Mesenchymal stem cell (in vitro differentiated cells and primary cell): ENCODE results near the gene SLIT3.

ENCODE experiments used
- DNase-seq: peaks from one replicate; pipeline ENCODE4 v3.0.0-alpha.2; 2013
- H2AFZ ChIP-seq: one replicate; pipeline ENCODE4 v1.6.1; 2013; ENCODE audit warnings: low read depth, mild to moderate bottlenecking, control low read depth, inconsistent platforms, low read length, moderate library complexity
- H2AK5ac ChIP-seq: 2 replicates; pipeline ENCODE4 v1.6.1; 2013; ENCODE audit warnings: low read length, moderate library complexity, mild to moderate bottlenecking, inconsistent platforms; ENCODE audit not compliant: severe bottlenecking
- H2BK120ac ChIP-seq: one replicate; pipeline ENCODE4 v1.6.1; 2013; ENCODE audit warnings: low read depth, mild to moderate bottlenecking, inconsistent platforms, low read length, moderate library complexity
- H2BK12ac ChIP-seq, 2 experiments: one replicate each; pipeline ENCODE4 v1.6.1; 2013; ENCODE audit warnings: inconsistent platforms in 2 of 2, low read length in 2 of 2, mild to moderate bottlenecking in 2 of 2, moderate library complexity in 2 of 2, control low read depth in 1 of 2
- H2BK15ac ChIP-seq: one replicate; pipeline ENCODE4 v1.6.1; 2013; ENCODE audit warnings: mild to moderate bottlenecking, low read depth, inconsistent platforms; ENCODE audit not compliant: poor library complexity, severe bottlenecking
- H2BK5ac ChIP-seq: 2 replicates; pipeline ENCODE4 v1.6.1; 2013; ENCODE audit warnings: low read depth, mild to moderate bottlenecking, low read length, control low read depth, inconsistent platforms; ENCODE audit not compliant: poor library complexity, severe bottlenecking
- H3K14ac ChIP-seq, 2 experiments: one replicate each; pipeline ENCODE4 v1.6.1; 2013; ENCODE audit warnings: inconsistent platforms in 2 of 2, low read length in 2 of 2, control low read depth in 1 of 2, mild to moderate bottlenecking in 1 of 2, moderate library complexity in 1 of 2
- H3K18ac ChIP-seq, 2 experiments: one replicate each; pipeline ENCODE4 v1.6.1; 2013; ENCODE audit warnings: inconsistent platforms in 2 of 2, low read length in 2 of 2, control low read depth in 1 of 2, low read depth in 1 of 2, mild to moderate bottlenecking in 1 of 2
- H3K23ac ChIP-seq, 2 experiments: one replicate each; pipeline ENCODE4 v1.6.1; 2013; ENCODE audit warnings: inconsistent platforms in 2 of 2, low read length in 2 of 2, mild to moderate bottlenecking in 2 of 2, moderate library complexity in 2 of 2, control low read depth in 1 of 2
- H3K27ac ChIP-seq: 2 replicates; pipeline ENCODE4 v1.5.1; 2013; ENCODE audit warnings: mild to moderate bottlenecking, moderate library complexity, low read length, control low read depth, inconsistent platforms; ENCODE audit not compliant: poor library complexity, severe bottlenecking
- H3K27me3 ChIP-seq, 2 experiments: 2 replicates each; pipeline versions ENCODE4 v1.6.1 to v1.7.0; 2013; ENCODE audit warnings: low read length in 2 of 2, mild to moderate bottlenecking in 2 of 2, moderate library complexity in 2 of 2, control low read depth in 1 of 2, inconsistent platforms in 1 of 2; ENCODE audit not compliant: control insufficient read depth in 1 of 2, insufficient read depth in 1 of 2
- H3K36me3 ChIP-seq, 2 experiments: 2 replicates each; pipeline versions ENCODE4 v1.6.1 to v1.7.0; 2013; ENCODE audit warnings: low read length in 2 of 2, control low read depth in 1 of 2, inconsistent platforms in 1 of 2, low read depth in 1 of 2, mild to moderate bottlenecking in 1 of 2; ENCODE audit not compliant: insufficient read depth in 2 of 2, control insufficient read depth in 1 of 2
- H3K4ac ChIP-seq, 2 experiments: one replicate each; pipeline ENCODE4 v1.6.1; 2013; ENCODE audit warnings: inconsistent platforms in 2 of 2, low read length in 2 of 2, mild to moderate bottlenecking in 2 of 2, moderate library complexity in 2 of 2, control low read depth in 1 of 2, low read depth in 1 of 2
- H3K4me1 ChIP-seq: 2 replicates; pipeline ENCODE4 v1.6.1; 2013; ENCODE audit warnings: low read depth, low read length, control low read depth; ENCODE audit not compliant: control insufficient read depth, insufficient read depth
- H3K4me2 ChIP-seq: 2 replicates; pipeline ENCODE4 v1.6.1; 2013; ENCODE audit warnings: low read length, mild to moderate bottlenecking, inconsistent platforms; ENCODE audit not compliant: poor library complexity, severe bottlenecking
- H3K4me3 ChIP-seq, 2 experiments: 2 replicates each; pipeline versions ENCODE4 v1.5.1 to v1.7.0; 2013; ENCODE audit warnings: low read length in 2 of 2, mild to moderate bottlenecking in 2 of 2, control low read depth in 1 of 2, low read depth in 1 of 2; ENCODE audit not compliant: insufficient read depth in 1 of 2
- H3K79me1 ChIP-seq: replicated peaks from 2 replicates; pipeline ENCODE4 v1.6.1; 2013; ENCODE audit warnings: mild to moderate bottlenecking, control low read depth, low read length, inconsistent platforms; ENCODE audit not compliant: poor library complexity, severe bottlenecking
- H3K9ac ChIP-seq: 2 replicates; pipeline ENCODE4 v1.7.0; 2013; ENCODE audit warnings: mild to moderate bottlenecking, low read length, moderate library complexity
- H3K9me3 ChIP-seq: 2 replicates; pipeline ENCODE4 v1.7.0; 2013; ENCODE audit warnings: mild to moderate bottlenecking, low read length; ENCODE audit not compliant: control insufficient read depth
- H4K8ac ChIP-seq: one replicate; pipeline ENCODE4 v1.6.1; 2013; ENCODE audit warnings: inconsistent platforms, mild to moderate bottlenecking, low read length, moderate library complexity
- H4K91ac ChIP-seq: one replicate; pipeline ENCODE4 v1.6.1; 2013; ENCODE audit warnings: mild to moderate bottlenecking, low read length, inconsistent platforms
- WGBS: methylation state at CpG from one replicate; pipeline ENCODE4 v1.1.7; 2013; ENCODE audit warnings: mixed read lengths; 5-methylcytosine and 5-hydroxymethylcytosine counted together

SLIT3 gene

GRCh38 chr5:168755548-168756093, 545.3 kb downstream of the SLIT3 start:
- Histone ChIP-seq H3K18ac (no peak overlapping the region), H3K4ac (no peak overlapping the region), H3K27ac (no peak overlapping the region), H4K8ac (no peak overlapping the region), H2BK120ac (no peak overlapping the region), H2BK12ac (no peak overlapping the region), H3K4me1 (no peaks in the 10 kb centered on the region), H3K9me3 (no peaks in the 10 kb centered on the region), H4K91ac (no peak overlapping the region), H3K23ac (no peak overlapping the region), H2BK5ac (no peak overlapping the region), H3K4me2 (no peak overlapping the region), H3K27me3 (no peaks in the 10 kb centered on the region), H3K36me3 (peaks cover 0 to 91% of the 10 kb centered on the region in 2 experiments), H2BK15ac (no peak overlapping the region), H2AK5ac (no peak overlapping the region), H3K14ac (no peak overlapping the region), H2AFZ (no peak overlapping the region), H3K79me1 (no peaks in the 10 kb centered on the region), H3K4me3 (no peak overlapping the region), H3K9ac (no peak overlapping the region)
- 88% methylated on average over 7 of the region's 7 CpGs for WGBS
- DNase-seq = no peak

- Histone ChIP-seq H4K91ac (no peak overlapping the region), H3K4me2 (no peak overlapping the region), H2BK5ac (no peak overlapping the region), H3K14ac (no peak overlapping the region), H2BK120ac (no peak overlapping the region), H3K4me3 (no peak overlapping the region), H3K18ac (no peak overlapping the region), H3K27me3 (no peaks in the 10 kb centered on the region), H3K9ac (no peak overlapping the region), H3K23ac (no peak overlapping the region), H3K9me3 (no peaks in the 10 kb centered on the region), H3K27ac (no peak overlapping the region), H3K4ac (no peak overlapping the region), H3K79me1 (no peaks in the 10 kb centered on the region), H3K4me1 (no peaks in the 10 kb centered on the region), H4K8ac (no peak overlapping the region), H3K36me3 (peaks cover 0 to 91% of the 10 kb centered on the region in 2 experiments), H2BK12ac (no peak overlapping the region), H2BK15ac (no peak overlapping the region), H2AK5ac (no peak overlapping the region), H2AFZ (no peak overlapping the region)
- WGBS = 92% methylated on average over 11 of the region's 11 CpGs
- DNase-seq = no peak
Measured at GRCh38 chr5:168753691-168754254, 547.2 kb downstream of the SLIT3 start.

- Histone ChIP-seq H4K91ac (no peak overlapping the region), H3K27me3 (no peaks in the 10 kb centered on the region), H3K4me1 (no peaks in the 10 kb centered on the region), H3K4me3 (no peak overlapping the region), H3K36me3 (peaks cover 0 to 91% of the 10 kb centered on the region in 2 experiments), H2BK5ac (no peak overlapping the region), H3K23ac (no peak overlapping the region), H3K4ac (no peak overlapping the region), H3K9ac (no peak overlapping the region), H3K14ac (no peak overlapping the region), H2BK15ac (no peak overlapping the region), H2BK12ac (no peak overlapping the region), H2BK120ac (no peak overlapping the region), H2AFZ (no peak overlapping the region), H3K9me3 (no peaks in the 10 kb centered on the region), H3K4me2 (no peak overlapping the region), H3K79me1 (no peaks in the 10 kb centered on the region), H2AK5ac (no peak overlapping the region), H3K27ac (no peak overlapping the region), H4K8ac (no peak overlapping the region), H3K18ac (no peak overlapping the region)
- no peak for DNase-seq
- 88% methylated on average over 15 of the region's 18 CpGs for WGBS
Measured at GRCh38 chr5:168752416-168753190, 548.3 kb downstream of the SLIT3 start.

GRCh38 chr5:168752012-168752411, 548.9 kb downstream of the SLIT3 start:
- H3K9me3 ChIP-seq = no peaks in the 10 kb centered on the region
- H4K91ac ChIP-seq = no peak overlapping the region
- no peak overlapping the region for H3K9ac ChIP-seq
- no peaks in the 10 kb centered on the region for H3K27me3 ChIP-seq
- H2BK5ac ChIP-seq = no peak overlapping the region
- H3K79me1 ChIP-seq = no peaks in the 10 kb centered on the region
- no peak overlapping the region for H4K8ac ChIP-seq
- no peak overlapping the region for H2AK5ac ChIP-seq
- no peak overlapping the region for H3K4me2 ChIP-seq
- no peak overlapping the region for H3K4ac ChIP-seq
- H3K23ac ChIP-seq = no peak overlapping the region
- no peak overlapping the region for H3K4me3 ChIP-seq
- no peaks in the 10 kb centered on the region for H3K4me1 ChIP-seq
- no peak overlapping the region for H3K18ac ChIP-seq
- H3K36me3 ChIP-seq = peaks cover 0 to 94% of the 10 kb centered on the region in 2 experiments
- DNase-seq = no peak
- WGBS = 93% methylated on average over 3 of the region's 3 CpGs
- no peak overlapping the region for H2BK15ac ChIP-seq
- no peak overlapping the region for H2BK12ac ChIP-seq
- H3K14ac ChIP-seq = no peak overlapping the region
- no peak overlapping the region for H2AFZ ChIP-seq
- no peak overlapping the region for H3K27ac ChIP-seq
- no peak overlapping the region for H2BK120ac ChIP-seq
